GM19452 (cell line): ENCODE results near the gene TSC22D2.
"Not testable (repeated sequence)": the region's sequence is repeated elsewhere in the genome, so short reads cannot be mapped to it uniquely, and the experiment has no call there.

Source experiments
- ATAC-seq: cut with Tn5 transposase; IDR thresholded peaks from one replicate; pipeline ENCODE4 v1.9.1; 2021; ENCODE audit not compliant: unreplicated experiment

The TSC22D2 gene

DNA sequence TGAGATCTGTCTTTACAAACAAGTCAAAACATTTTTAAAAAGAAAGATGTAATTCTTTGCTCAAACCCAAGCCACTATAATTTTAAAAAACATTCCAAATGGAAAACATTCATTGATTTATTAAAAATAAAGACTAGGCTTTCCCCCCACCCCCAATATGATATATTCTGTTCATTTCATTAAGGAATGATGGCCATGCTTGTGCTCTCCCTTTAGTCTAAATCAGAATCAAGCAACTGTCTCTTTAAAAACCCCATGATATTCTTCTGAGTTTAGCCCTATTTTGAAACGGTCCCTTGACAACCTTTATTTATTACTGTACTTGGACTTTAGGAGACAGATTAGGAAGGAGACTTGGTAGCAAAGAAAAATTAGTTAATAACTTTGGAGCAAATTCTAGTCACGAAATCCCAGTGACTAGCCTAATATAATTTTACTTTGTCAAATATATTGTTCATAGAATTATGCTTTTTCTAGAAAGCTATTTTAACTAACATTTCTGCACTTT, 38.4 kb downstream of the TSC22D2 start:
- ATAC-seq, result no peak

DNA sequence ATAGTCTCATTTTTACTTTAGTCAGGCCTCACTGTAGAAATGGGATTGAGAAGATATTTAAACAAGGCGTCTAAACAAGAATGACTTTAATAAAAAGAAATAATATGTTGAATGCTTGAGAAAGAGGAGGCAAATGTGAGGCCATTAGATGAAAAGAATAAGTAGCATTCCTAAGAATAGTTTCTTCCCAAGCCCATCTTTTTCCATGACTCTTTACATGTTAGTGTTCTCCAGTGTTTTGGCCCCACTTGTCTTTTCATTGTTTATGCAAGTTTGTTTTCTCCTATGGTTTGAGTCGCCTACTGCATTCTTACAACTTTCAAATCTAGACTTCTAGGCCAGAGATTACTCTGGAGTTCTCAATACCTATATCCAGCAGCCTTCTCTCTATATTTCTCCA, 39.0 kb downstream of the TSC22D2 start:
- no peak for ATAC-seq

GRCh38 chr3:150447631-150448465, 39.8 kb downstream of the TSC22D2 start:
- ATAC-seq, result no peak

GRCh38 chr3:150449169-150449721, 41.1 kb downstream of the TSC22D2 start:
- no peak for ATAC-seq

- no peak for ATAC-seq
These were observed 42.8 kb downstream of the TSC22D2 start for GRCh38 chr3:150450916-150451315.

- ATAC-seq, result no peak
These were observed 43.4 kb downstream of the TSC22D2 start for GRCh38 chr3:150451329-150452048.

- no peak for ATAC-seq
These were observed 45.3 kb downstream of the TSC22D2 start for GRCh38 chr3:150453353-150453752.

GRCh38 chr3:150454085-150454484, 46.0 kb downstream of the TSC22D2 start:
- ATAC-seq, result no peak

DNA sequence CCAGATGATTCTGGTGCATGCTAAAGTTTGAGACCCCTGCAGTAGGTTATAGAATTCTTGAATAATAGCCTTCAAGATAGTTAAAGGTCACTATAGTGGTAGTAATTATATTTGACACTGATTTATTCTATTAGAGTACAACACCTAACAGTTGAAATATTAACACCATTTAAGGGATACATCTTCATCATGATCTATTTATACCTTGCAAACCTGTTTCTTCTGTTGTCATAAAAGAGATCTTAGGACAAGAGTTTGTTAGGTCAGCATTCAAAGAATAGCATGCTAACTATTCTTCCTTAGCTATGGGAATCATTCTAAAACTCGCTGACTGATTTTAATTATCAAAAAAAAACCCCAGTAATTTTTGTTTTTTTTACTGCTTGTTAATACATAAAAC, 46.5 kb downstream of the TSC22D2 start:
- no peak for ATAC-seq

DNA sequence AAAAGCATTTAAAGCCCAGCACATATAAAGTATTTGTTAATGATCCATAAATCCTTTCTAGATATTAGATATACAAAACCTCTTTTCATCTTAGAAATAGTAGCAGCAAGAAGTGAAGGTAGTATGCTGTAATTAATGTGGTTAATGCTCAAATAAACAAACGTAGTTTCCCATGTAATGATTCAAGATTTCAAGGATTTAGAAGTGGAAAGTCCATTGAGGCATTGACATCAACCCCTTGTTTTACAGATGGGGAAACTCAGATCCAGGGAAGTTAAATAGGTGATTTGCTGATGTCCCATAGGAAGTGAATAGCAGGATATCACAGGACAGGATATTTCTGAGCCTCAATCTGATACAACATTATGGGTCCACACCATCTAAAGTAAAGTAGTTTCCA, 47.2 kb downstream of the TSC22D2 start:
- no peak for ATAC-seq

DNA sequence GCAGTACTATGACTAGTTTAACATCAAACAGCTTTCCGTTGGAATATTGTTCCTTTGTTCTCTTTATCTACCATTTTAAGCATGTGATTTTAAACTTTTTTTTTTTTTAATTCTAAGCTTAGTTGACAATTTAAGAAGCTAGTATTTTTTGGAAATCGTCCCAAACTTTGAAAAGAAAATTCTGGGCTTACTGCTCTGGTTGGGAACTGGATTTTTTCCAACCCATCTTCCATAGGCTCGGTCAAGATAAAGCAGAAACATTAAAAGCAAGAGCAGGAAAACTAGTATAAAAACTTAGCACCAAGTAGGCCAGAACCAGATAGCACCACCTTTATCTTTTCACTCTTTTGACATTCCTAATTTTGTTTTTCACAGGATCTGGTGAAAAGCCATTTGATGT, 49.9 kb downstream of the TSC22D2 start:
- ATAC-seq, result no peak

DNA sequence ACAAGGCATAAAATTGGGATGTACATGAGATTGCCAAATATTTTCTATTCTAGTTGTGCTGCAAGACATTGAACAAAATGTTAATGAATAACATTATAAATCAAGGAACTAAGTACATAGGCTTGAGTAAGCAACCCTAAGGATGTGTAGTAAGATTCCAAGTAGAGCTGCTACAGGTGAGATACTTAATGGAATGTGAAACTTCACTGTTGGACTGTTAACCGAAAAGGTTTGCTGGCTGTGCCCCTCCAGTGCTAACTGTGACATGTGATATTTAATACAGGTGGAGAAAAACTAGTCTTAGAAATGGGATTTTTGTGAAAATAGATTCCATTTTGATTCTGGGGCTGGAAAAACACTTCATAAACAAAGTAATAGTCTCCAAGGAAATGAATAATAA, 52.4 kb downstream of the TSC22D2 start:
- ATAC-seq, result no peak

- ATAC-seq, result no peak
These were observed 53.3 kb downstream of the TSC22D2 start for GRCh38 chr3:150461399-150461798.

- no peak for ATAC-seq
These were observed 54.0 kb downstream of the TSC22D2 start for GRCh38 chr3:150462108-150462507.

- ATAC-seq, result no peak
These were observed 56.6 kb downstream of the TSC22D2 start for GRCh38 chr3:150464684-150465083.

DNA sequence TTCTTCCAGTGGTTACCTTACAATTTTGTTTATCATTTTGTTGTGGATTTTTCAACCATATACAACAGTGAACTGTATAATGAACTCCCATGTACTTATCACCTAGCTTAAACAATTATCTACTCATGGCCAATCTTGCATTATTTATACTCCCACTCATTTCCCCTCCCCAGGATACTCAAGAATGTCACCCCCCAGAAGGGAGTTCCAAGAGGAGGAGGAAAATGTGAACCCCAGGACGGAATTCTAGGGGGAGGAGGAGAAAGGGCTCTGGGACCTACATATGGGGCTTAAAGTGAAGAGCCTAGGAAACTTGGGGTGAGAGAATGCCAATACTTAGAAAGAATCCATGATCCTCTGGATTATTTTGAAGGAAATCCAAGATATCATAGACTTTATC, 59.3 kb downstream of the TSC22D2 start:
- ATAC-seq, result no peak

DNA sequence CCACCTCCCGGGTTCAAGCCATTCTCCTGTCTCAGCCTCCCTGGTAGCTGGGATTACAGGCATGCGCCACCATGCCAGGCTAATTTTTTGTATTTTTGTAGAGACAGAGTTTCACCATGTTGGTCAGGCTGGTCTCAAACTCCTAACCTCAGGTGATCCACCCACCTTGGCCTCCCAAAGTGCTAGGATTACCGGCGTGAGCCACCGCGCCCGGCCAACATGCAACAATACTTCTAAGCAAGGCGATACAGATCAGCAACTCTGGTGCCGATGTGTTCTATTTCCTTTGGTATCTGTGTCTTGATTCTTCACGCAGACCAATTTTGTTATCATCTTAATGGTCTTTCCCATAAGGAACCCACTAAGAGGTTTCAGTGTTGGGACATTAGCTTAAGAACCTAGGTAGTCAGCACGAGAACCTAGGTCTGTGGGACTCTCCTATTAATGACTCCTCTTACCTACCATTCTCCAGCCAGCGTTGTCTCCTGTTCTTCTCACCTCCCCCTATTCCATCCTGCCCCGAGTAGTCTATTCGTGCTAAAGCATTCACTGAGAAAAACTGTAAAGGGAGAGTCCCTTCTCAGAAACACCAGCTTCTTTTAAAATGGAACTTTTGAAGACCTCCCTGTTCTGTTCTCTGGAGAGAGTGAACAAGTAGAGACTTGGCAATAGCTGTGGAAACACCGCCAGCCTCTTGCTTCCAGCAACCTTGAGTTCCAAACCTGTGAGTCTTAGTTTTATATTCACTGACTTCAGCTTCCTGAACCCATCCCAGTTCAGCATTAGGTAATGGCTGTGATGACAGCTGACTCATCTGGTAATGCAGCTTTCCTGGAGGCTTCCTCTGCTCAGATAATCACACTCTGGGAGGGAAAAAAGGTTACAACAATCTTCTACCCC, 61.2 kb downstream of the TSC22D2 start:
- ATAC-seq, result no peak

DNA sequence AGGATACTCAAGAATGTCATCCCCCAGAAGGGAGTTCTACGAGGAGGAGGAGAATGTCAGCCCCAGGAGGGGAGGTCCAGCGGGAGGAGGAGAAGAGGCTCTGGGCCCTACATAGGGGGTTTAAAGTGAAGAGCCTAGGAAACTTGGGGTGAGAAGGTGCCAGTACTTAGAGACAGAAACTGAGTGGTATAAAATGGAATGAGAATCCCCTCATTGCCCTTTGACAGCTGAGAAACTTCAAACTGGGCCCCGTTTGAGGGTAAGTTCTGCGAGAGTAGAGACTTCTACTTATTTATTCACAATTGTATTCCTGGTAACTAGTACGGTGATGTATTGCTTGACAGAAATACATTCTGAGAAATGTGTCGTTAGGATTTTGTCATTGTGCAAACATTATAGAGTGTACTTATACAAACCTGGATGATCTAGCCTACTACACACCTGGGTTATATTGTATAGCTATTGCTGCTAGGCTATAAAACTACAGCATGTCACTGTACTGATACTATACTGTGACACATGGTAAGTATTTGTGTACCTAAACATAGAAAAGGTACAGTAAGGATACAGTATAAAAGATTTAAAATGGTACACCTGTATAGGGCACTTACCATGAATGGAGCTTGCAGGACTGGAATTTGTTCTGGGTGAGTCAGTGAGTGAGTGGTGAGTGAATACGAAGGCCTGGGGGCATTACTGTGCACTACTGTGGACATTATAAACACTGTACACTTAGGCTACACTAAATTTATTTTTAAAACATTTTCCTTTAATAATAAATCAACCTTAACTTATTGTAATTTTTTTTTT, 62.0 kb downstream of the TSC22D2 start:
- ATAC-seq, result no peak

DNA sequence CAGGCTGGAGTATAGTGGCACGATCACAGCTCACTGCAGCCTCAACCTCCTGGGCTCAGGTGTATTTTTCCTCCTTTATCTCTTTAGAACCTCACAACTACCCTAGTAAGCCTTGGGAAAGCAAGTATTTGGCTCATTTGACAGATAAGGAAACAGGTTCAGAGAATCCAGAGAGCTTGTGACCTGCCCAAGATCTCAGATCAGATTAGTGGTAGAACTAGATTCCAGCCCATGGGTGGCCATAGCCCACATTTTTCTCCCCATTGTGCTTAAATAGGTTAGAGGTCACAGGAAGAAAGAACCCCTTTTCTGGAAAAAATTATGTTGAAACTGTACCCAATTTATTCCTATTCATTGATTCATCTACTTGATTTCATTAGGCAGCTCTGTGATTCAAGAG, 64.3 kb downstream of the TSC22D2 start:
- no peak for ATAC-seq

GRCh38 chr3:150473161-150473560, 65.1 kb downstream of the TSC22D2 start:
- ATAC-seq, result not testable (repeated sequence)
